Duodenal mucosa (tissue), 2 donors: ENCODE measurements around the gene PLA2G15.

Experiments
- H3K27ac ChIP-seq: one replicate; pipeline ENCODE4 v1.7.0; 2013; ENCODE audit warnings: low read depth, low read length
- H3K27me3 ChIP-seq, 2 donors: one replicate each; pipeline ENCODE4 v1.7.0; 2013; ENCODE audit warnings: low read length in 2 of 2, control low read depth in 1 of 2; ENCODE audit not compliant: insufficient read depth in 2 of 2, control insufficient read depth in 1 of 2
- H3K36me3 ChIP-seq, 2 donors: one replicate each; pipeline ENCODE4 v1.7.0; 2013; ENCODE audit warnings: low read length in 2 of 2, control low read depth in 1 of 2; ENCODE audit not compliant: insufficient read depth in 2 of 2, control insufficient read depth in 1 of 2
- H3K4me1 ChIP-seq, 2 donors: one replicate each; pipeline ENCODE4 v1.7.0; 2013; ENCODE audit warnings: low read length in 2 of 2, control low read depth in 1 of 2; ENCODE audit not compliant: insufficient read depth in 2 of 2, control insufficient read depth in 1 of 2
- H3K4me3 ChIP-seq, 2 donors: one replicate each; pipeline ENCODE4 v1.7.0; 2013; ENCODE audit warnings: low read length in 2 of 2, low read depth in 1 of 2
- H3K9ac ChIP-seq, 2 donors: one replicate each; pipeline ENCODE4 v1.7.0; 2013; ENCODE audit warnings: low read length in 2 of 2, low read depth in 1 of 2
- H3K9me3 ChIP-seq, 2 donors: one replicate each; pipeline ENCODE4 v1.7.0; 2013; ENCODE audit warnings: low read length in 2 of 2, control low read depth in 1 of 2; ENCODE audit not compliant: control insufficient read depth in 1 of 2

The PLA2G15 gene

DNA sequence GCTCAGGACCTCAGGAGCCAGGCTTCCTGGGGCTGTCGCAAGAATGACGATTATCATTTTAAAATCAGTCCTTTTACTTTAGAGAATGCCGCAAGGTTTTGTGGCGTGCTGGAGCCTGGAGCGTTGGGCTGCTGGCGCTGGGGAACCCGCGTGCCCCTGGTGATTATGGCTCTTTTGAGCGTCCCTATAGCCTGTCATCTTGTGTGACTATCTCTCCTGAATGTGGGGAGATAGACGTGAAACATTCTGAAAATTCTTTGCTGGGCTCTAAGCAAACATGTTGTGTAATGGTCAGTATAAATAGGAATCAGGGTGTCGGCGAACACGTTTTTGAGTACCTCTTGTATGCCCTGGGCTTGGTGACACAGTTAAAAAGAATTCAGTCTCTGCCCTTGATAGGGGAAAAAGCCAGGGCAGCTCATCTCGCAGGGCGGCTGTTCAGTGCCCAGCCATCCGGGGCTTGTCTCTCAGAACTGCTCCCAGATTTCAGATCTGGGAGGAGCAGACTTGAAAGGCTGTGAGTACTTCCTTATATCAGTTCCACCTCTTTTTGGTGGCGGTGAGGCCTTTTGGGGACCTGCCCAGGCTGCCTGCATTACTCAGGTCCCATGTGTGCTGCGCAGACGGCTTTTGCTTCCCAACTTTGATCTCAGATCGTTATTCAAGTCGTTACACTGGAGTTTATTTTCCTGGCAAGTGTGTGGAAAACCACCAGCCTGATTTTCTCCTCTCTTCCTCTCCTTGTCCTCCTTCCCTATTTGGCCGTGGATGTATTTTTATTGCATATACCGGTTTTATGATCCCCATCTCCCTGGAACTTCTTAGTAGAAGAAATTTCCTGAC, 20.1 kb downstream of the PLA2G15 start:
- Histone ChIP-seq H3K9me3 (no peaks in the 10 kb centered on the region), H3K4me3 (peak overlapping the region; percentile 83 to 90), H3K27me3 (no peaks in the 10 kb centered on the region), H3K9ac (peak overlapping the region; percentile 81 to 95), H3K27ac (peak overlapping the region; percentile 84), H3K36me3 (peaks cover 0 to 4% of the 10 kb centered on the region in 2 donors), H3K4me1 (peaks cover 24 to 41% of the 10 kb centered on the region in 2 donors)

DNA sequence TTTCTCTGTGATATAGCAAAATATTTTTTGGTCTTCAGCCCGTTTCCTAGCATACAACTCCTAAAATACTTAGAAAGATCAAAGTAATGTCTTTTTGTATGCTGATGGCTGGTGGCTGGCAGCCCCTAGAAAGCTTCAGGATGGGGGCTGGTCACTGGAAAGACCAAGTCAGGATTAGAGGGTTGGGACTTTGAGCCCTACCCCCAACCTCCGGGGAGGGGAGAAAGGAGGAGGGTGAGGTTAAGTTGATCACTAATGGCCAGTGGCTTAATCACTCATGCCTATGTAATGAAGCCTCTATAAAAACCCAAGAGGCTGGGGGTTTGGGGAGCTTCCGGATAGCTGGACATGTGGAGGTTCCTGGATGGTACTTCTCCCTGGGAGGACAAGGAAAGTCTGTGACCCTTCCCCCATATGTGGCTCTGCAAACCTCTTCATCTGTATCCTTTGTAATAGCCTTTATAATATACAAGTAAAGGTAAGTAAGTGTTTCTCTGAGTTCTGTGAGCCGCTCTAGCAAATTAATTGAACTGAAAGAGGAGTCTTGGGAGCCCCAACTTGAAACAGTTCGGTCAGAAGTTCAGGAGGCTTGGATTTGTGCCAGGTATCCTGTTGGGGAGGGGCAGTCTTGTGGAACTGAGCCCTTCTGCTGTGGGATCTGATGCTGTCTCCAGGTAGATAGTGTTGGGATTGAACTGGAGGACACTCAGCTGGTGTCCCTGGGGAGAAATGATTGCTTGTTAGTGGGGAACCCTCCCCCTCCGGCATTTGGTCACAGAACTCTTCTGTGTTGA, 22.6 kb downstream of the PLA2G15 start:
- H3K27me3 ChIP-seq, result no peaks in the 10 kb centered on the region
- H3K36me3 ChIP-seq, result peaks cover 0 to 3% of the 10 kb centered on the region in 2 donors
- no peak overlapping the region for H3K27ac ChIP-seq
- H3K4me1 ChIP-seq, result peaks cover 30 to 46% of the 10 kb centered on the region in 2 donors
- H3K4me3 ChIP-seq, result no peak overlapping the region
- H3K9ac ChIP-seq, result no peak overlapping the region
- no peaks in the 10 kb centered on the region for H3K9me3 ChIP-seq

DNA sequence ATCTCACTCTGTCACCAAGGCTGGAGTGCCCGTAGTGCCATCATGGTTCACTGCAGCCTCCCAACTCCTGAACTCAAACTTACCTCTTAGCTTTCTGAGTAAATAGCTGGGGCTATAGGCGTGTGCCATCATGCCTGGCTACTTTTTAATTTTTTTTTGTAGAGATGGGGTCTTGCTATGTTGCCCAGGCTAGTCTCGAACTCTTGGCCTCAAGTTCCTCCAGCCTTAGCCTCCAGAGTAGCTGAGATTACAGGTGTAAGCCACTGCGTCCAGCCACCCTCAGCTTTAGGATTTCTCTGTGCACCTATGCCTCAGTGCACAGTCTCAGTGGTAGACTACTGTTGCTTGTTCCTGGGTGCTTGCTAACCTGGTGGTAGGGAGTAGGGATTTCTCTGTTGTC, 24.6 kb downstream of the PLA2G15 start:
- peaks cover 29 to 44% of the 10 kb centered on the region in 2 donors for H3K4me1 ChIP-seq
- no peaks in the 10 kb centered on the region for H3K9me3 ChIP-seq
- peaks cover 6 to 16% of the 10 kb centered on the region in 2 donors for H3K36me3 ChIP-seq
- H3K9ac ChIP-seq, result no peak overlapping the region
- H3K27ac ChIP-seq, result no peak overlapping the region
- H3K27me3 ChIP-seq, result no peaks in the 10 kb centered on the region
- H3K4me3 ChIP-seq, result no peak overlapping the region

DNA sequence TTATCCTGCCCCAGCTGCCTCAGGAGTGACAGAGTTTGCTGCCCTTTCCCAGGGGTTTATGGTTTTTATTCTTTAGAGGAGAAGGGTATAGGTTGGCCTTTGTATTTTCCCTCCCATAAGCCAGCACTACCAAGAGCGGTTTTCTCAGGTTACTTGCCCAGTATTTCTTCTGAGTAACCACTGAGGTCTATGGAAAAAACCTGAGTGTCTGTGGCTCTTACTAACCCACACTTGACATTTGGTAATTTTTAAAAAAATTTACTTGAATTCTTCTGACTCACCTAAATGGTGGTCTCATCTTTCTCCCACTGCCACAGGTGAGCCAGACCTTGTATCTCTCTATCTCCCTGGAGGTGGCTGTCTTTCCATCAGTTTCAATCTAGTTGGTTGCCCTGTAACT, 25.2 kb downstream of the PLA2G15 start:
- Histone ChIP-seq H3K4me1 (peaks cover 24 to 41% of the 10 kb centered on the region in 2 donors), H3K27me3 (no peaks in the 10 kb centered on the region), H3K9me3 (no peaks in the 10 kb centered on the region), H3K27ac (no peak overlapping the region), H3K9ac (no peak overlapping the region), H3K36me3 (peaks cover 6 to 19% of the 10 kb centered on the region in 2 donors), H3K4me3 (no peak overlapping the region)

DNA sequence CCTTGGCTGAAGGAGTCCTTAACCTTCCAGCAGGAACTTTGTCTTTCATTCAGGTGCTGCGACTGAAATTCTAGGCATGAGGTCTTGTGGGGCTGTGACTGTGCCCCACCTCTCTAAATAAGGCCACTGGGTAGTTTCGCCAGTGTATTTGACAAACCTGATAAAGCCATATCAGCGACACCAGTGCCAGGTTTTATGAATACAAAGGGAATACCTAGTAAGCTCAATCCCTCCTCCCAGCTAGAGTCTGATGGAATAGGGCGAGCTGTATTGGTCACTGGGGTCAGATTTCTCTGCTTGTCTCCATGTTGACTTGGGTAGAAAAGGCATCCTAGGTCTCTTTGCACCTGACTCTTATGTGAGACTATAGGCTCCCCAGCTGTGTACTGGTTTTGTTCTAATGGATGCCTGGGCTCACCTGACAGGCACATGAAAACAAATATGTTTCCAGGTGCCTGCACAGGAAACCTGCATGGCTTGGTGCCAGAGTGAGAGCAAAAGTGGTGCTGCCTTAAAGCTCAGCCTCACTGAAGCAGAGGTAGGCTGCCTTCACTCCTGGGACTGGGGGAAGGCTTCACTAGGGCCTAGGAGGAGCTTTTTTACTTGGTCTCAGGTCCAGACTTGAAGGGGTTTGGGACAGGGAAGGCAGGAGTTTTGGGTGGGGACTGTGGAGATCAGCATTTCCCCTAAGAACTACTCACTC, 27.5 kb downstream of the PLA2G15 start:
- no peaks in the 10 kb centered on the region for H3K9me3 ChIP-seq
- no peak overlapping the region for H3K4me3 ChIP-seq
- peaks cover 6 to 19% of the 10 kb centered on the region in 2 donors for H3K36me3 ChIP-seq
- peaks cover 19 to 34% of the 10 kb centered on the region in 2 donors for H3K4me1 ChIP-seq
- peak overlapping the region in 1 of 2 donors; percentile 5 for H3K9ac ChIP-seq
- no peaks in the 10 kb centered on the region for H3K27me3 ChIP-seq
- H3K27ac ChIP-seq, result no peak overlapping the region

DNA sequence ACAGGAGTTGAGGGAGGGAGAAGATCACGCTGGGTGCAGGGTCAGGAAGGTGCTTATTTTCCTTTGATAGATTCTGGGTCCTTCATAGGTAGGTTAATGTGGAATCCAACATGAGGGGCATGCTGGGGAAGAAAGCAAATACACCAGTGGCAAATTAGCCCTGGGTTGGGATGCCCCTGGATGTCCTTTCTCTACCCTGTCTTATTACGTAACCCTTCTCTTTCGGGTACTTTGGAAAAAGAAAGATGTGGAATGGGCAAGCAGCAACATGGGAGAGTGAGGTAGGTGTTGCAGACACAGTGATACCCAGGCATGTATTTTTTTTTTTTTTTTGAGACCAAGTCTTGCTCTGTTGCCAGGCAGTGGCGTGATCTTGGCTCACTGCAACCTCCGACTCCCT, 28.3 kb downstream of the PLA2G15 start:
- Histone ChIP-seq H3K36me3 (peaks cover 6 to 19% of the 10 kb centered on the region in 2 donors), H3K9ac (peak overlapping the region in 1 of 2 donors; percentile 10), H3K27me3 (no peaks in the 10 kb centered on the region), H3K27ac (no peak overlapping the region), H3K4me3 (no peak overlapping the region), H3K4me1 (peaks cover 13 to 27% of the 10 kb centered on the region in 2 donors), H3K9me3 (no peaks in the 10 kb centered on the region)

DNA sequence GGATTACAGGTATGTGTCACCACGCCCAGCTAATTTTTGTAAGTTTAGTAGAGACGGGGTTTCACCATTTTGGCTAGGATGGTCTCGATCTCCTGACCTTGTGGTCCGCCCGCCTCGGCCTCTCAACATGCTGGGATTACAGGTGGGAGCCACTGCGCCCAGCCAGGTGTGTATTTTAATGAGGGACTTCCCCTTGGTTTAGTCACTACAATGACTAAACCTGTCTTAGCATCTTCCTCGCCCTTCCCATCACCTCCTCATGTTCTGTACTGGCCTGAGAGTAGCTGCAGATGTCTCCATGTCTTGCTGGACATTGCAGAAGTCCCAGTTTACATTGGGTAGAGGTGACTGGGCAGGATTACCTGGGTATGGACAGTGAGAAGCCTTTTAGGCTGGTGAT, 28.7 kb downstream of the PLA2G15 start:
- peaks cover 13 to 27% of the 10 kb centered on the region in 2 donors for H3K4me1 ChIP-seq
- no peaks in the 10 kb centered on the region for H3K9me3 ChIP-seq
- H3K4me3 ChIP-seq, result no peak overlapping the region
- peaks cover 6 to 19% of the 10 kb centered on the region in 2 donors for H3K36me3 ChIP-seq
- no peak overlapping the region for H3K9ac ChIP-seq
- H3K27ac ChIP-seq, result no peak overlapping the region
- H3K27me3 ChIP-seq, result no peaks in the 10 kb centered on the region

DNA sequence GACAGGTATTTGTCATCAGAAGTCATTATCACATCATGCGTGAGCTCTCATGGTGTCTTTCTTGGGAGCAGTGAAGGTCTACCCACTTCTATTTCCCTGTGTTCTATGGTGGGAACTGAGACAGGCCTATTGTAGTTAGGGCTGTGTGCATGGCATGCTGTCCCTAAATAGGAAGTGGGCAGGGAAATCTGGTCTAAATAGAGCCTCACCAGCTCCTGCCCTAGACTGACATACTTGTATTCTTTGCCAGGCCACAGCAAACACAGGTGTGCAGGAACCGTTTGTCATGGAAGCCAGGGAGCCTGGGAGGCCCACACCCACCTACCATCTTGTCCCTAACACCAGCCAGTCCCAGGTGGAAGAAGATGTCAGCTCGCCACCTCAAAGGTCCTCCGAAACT, 29.3 kb downstream of the PLA2G15 start:
- Histone ChIP-seq H3K9me3 (no peaks in the 10 kb centered on the region), H3K36me3 (peaks cover 6 to 19% of the 10 kb centered on the region in 2 donors), H3K9ac (no peak overlapping the region), H3K27ac (no peak overlapping the region), H3K27me3 (no peaks in the 10 kb centered on the region), H3K4me3 (no peak overlapping the region), H3K4me1 (peaks cover 13 to 23% of the 10 kb centered on the region in 2 donors)

DNA sequence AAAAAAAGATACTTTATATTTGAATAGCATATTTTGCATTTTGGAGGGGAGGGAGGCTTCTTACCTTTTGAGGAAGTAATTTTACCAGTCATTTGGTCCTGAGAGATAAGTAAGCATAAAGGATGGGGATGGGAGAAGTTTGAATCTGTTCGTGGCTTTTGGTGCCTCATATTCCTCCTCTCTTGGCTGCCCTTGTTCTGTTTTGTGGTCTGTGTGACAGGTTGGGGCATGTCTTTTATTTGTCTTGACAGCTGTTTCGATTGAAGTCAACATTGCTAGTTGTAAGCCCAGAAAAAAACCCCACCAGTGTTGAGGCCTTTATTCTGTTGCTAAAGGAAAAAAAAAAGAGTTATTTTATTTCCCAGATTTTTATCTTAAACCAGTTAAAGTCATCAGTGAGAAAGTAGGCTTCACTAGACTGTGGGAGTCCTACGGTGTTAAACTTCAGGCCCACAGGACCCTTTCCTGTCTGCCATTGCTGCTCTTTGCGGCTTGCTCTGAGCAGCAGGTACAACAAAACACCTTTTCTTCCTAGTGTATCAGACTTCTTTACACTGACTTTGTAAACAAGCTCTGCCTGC, 30.5 kb downstream of the PLA2G15 start:
- no peak overlapping the region for H3K27ac ChIP-seq
- no peak overlapping the region for H3K9ac ChIP-seq
- H3K27me3 ChIP-seq, result no peaks in the 10 kb centered on the region
- no peaks in the 10 kb centered on the region for H3K9me3 ChIP-seq
- peaks cover 6 to 22% of the 10 kb centered on the region in 2 donors for H3K36me3 ChIP-seq
- H3K4me3 ChIP-seq, result no peak overlapping the region
- H3K4me1 ChIP-seq, result peaks cover 13 to 22% of the 10 kb centered on the region in 2 donors
